Right lobe of liver (tissue), 4 donors: ENCODE data around the gene UTS2R.

ENCODE experiments used
- POLR2A ChIP-seq: fragments of 450-650 bp; IDR thresholded peaks from one replicate; pipeline ENCODE4 v1.6.1; 2017; ENCODE audit warnings: antibody characterized with exemption, mild to moderate bottlenecking
- TF ChIP-seq, protein P1 (sequence below), 4 donors: fragments of 200-600 bp in 3 of 4; fragments of 450-650 bp in 1 of 4; IDR thresholded peaks; one replicate each; pipeline versions ENCODE4 v1.5.1 to v1.8.0; 2016 to 2022; ENCODE audit warnings: antibody characterized with exemption in 4 of 4, mild to moderate bottlenecking in 2 of 4
- donor health status: DM: no; HTN: no; CAD: no.
- donor health status: DM: no; HTN: no; CAD: no.
- donor health status: DM: no; HTN: yes; CAD: no.

- TF ChIP-seq, protein P1, sequence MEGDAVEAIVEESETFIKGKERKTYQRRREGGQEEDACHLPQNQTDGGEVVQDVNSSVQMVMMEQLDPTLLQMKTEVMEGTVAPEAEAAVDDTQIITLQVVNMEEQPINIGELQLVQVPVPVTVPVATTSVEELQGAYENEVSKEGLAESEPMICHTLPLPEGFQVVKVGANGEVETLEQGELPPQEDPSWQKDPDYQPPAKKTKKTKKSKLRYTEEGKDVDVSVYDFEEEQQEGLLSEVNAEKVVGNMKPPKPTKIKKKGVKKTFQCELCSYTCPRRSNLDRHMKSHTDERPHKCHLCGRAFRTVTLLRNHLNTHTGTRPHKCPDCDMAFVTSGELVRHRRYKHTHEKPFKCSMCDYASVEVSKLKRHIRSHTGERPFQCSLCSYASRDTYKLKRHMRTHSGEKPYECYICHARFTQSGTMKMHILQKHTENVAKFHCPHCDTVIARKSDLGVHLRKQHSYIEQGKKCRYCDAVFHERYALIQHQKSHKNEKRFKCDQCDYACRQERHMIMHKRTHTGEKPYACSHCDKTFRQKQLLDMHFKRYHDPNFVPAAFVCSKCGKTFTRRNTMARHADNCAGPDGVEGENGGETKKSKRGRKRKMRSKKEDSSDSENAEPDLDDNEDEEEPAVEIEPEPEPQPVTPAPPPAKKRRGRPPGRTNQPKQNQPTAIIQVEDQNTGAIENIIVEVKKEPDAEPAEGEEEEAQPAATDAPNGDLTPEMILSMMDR (IDR thresholded peaks at IDR 0.05), result no peak
- no peak for TF ChIP-seq POLR2A
Observed at GRCh38 chr17:82390860-82391435, 19.4 kb downstream of the UTS2R start.
